PC-3 (cell line): ENCODE results near the gene MEX3A.

Source experiments
- CTCF ChIP-seq: fragments of 300-600 bp; sonication (generic); conservative IDR thresholded peaks from 2 replicates; pipeline ENCODE4 v1.5.1; 2017; ENCODE audit warnings: antibody characterized with exemption, low read depth, mild to moderate bottlenecking, low read length
- EZH2 ChIP-seq: fragments of 300-600 bp; sonication (generic); IDR thresholded peaks from one replicate; pipeline ENCODE4 v1.6.1; 2017; ENCODE audit warnings: antibody characterized with exemption, mild to moderate bottlenecking, low read length; ENCODE audit not compliant: unreplicated experiment

GRCh38 chr1:156106624-156107488 is 24.6 kb upstream of the MEX3A start:
- TF ChIP-seq CTCF (no peak), EZH2 (no peak)
